ENCODE measurements around the gene SYT2. TPM values are rescaled to one million over a fixed set of nuclear protein-coding genes. Genes with fewer than 3 reads are reported as not detected.
A peak's percentile ranks its signal among the peaks of the same experiment; 100 is the strongest.

Gene SYT2
- total and polyA plus RNA-seq, 10 donors = under 0.01 to 0.14 (median 0.03) TPM; not detected in 3

GRCh38 chr1:202588503-202589189 lies 121.6 kb downstream of the SYT2 start:
- DNase-seq = no peak
- Histone ChIP-seq H3K4me3 (no peak overlapping the region), H3K9me3 (no peaks in the 10 kb centered on the region), H3K4me1 (peaks cover 0 to 50% (median 17%) of the 10 kb centered on the region in 6 donors), H3K27me3 (replicated peaks in 1 of 7) (no peaks in the 10 kb centered on the region), H3K36me3 (peaks cover 0 to 61% (median 2%) of the 10 kb centered on the region in 6 donors), H3K27ac (peak overlapping the region in 7 of 8 donors; percentile 7 to 64 (median 44))
- 90 to 95% (median 93%) methylated on average over 4 of the region's 4 CpGs for WGBS, 5 donors
- TF ChIP-seq CTCF (IDR thresholded peaks at IDR 0.05 in 8 of 11, conservative IDR thresholded peaks at IDR 0.05 in 3 of 11) = no peak
- intact Hi-C loops (cut with DNase I; ENCODE audit: low total_unique reads) = no loop called here

GRCh38 chr1:202587859-202588485 lies 122.3 kb downstream of the SYT2 start:
- H3K36me3 ChIP-seq = peaks cover 0 to 61% (median 2%) of the 10 kb centered on the region in 6 donors
- 0 to 100% (median 53%) methylated on average over 1 of the region's 1 CpG for WGBS, 5 donors
- H3K4me1 ChIP-seq = peaks cover 0 to 50% (median 17%) of the 10 kb centered on the region in 6 donors
- no peak overlapping the region for H3K4me3 ChIP-seq
- TF ChIP-seq POLR2A (IDR thresholded peaks at IDR 0.05) = no peak
- TF ChIP-seq CTCF (IDR thresholded peaks at IDR 0.05 in 8 of 11, conservative IDR thresholded peaks at IDR 0.05 in 3 of 11) = no peak
- no peak for TF ChIP-seq POLR2AphosphoS5 (IDR thresholded peaks at IDR 0.05)
- H3K9me3 ChIP-seq = no peaks in the 10 kb centered on the region
- no peaks in the 10 kb centered on the region for H3K27me3 ChIP-seq (replicated peaks in 1 of 7)
- DNase-seq = no peak
- peak overlapping the region in 5 of 8 donors; percentile 3 to 51 (median 34) for H3K27ac ChIP-seq
- intact Hi-C loops (cut with DNase I; ENCODE audit: low total_unique reads) = no loop called here

- Histone ChIP-seq H3K4me1 (peaks cover 0 to 41% (median 14%) of the 10 kb centered on the region in 6 donors), H3K27ac (peak overlapping the region in 3 of 8 donors; percentile 23 to 45 (median 23)), H3K4me3 (no peak overlapping the region), H3K27me3 (replicated peaks in 1 of 7) (no peaks in the 10 kb centered on the region), H3K36me3 (peaks cover 0 to 67% (median 7%) of the 10 kb centered on the region in 6 donors), H3K9me3 (no peaks in the 10 kb centered on the region)
- DNase-seq = no peak
- intact Hi-C loops (cut with DNase I; ENCODE audit: low total_unique reads) = no loop called here
- WGBS, 5 donors = 85 to 97% (median 90%) methylated on average over 1 of the region's 1 CpG
- TF ChIP-seq POLR2AphosphoS5 (IDR thresholded peaks at IDR 0.05) = no peak
- no peak for TF ChIP-seq CTCF (IDR thresholded peaks at IDR 0.05 in 8 of 11, conservative IDR thresholded peaks at IDR 0.05 in 3 of 11)
- no peak for TF ChIP-seq POLR2A (IDR thresholded peaks at IDR 0.05)
These were observed 123.4 kb downstream of the SYT2 start for GRCh38 chr1:202586871-202587270.

Data from spleen (tissue), 11 donors.